Mesenchymal stem cell (in vitro differentiated cells and primary cell): ENCODE measurements around the gene ANGPTL2.

Experiments
- DNase-seq: peaks from one replicate; pipeline ENCODE4 v3.0.0-alpha.2; 2013
- H2AFZ ChIP-seq: one replicate; pipeline ENCODE4 v1.6.1; 2013; ENCODE audit warnings: low read depth, mild to moderate bottlenecking, control low read depth, inconsistent platforms, low read length, moderate library complexity
- H2AK5ac ChIP-seq: 2 replicates; pipeline ENCODE4 v1.6.1; 2013; ENCODE audit warnings: low read length, moderate library complexity, mild to moderate bottlenecking, inconsistent platforms; ENCODE audit not compliant: severe bottlenecking
- H2BK120ac ChIP-seq: one replicate; pipeline ENCODE4 v1.6.1; 2013; ENCODE audit warnings: low read depth, mild to moderate bottlenecking, inconsistent platforms, low read length, moderate library complexity
- H2BK12ac ChIP-seq, 2 experiments: one replicate each; pipeline ENCODE4 v1.6.1; 2013; ENCODE audit warnings: inconsistent platforms in 2 of 2, low read length in 2 of 2, mild to moderate bottlenecking in 2 of 2, moderate library complexity in 2 of 2, control low read depth in 1 of 2
- H2BK15ac ChIP-seq: one replicate; pipeline ENCODE4 v1.6.1; 2013; ENCODE audit warnings: mild to moderate bottlenecking, low read depth, inconsistent platforms; ENCODE audit not compliant: poor library complexity, severe bottlenecking
- H2BK5ac ChIP-seq: 2 replicates; pipeline ENCODE4 v1.6.1; 2013; ENCODE audit warnings: low read depth, mild to moderate bottlenecking, low read length, control low read depth, inconsistent platforms; ENCODE audit not compliant: poor library complexity, severe bottlenecking
- H3K14ac ChIP-seq, 2 experiments: one replicate each; pipeline ENCODE4 v1.6.1; 2013; ENCODE audit warnings: inconsistent platforms in 2 of 2, low read length in 2 of 2, control low read depth in 1 of 2, mild to moderate bottlenecking in 1 of 2, moderate library complexity in 1 of 2
- H3K18ac ChIP-seq, 2 experiments: one replicate each; pipeline ENCODE4 v1.6.1; 2013; ENCODE audit warnings: inconsistent platforms in 2 of 2, low read length in 2 of 2, control low read depth in 1 of 2, low read depth in 1 of 2, mild to moderate bottlenecking in 1 of 2
- H3K23ac ChIP-seq, 2 experiments: one replicate each; pipeline ENCODE4 v1.6.1; 2013; ENCODE audit warnings: inconsistent platforms in 2 of 2, low read length in 2 of 2, mild to moderate bottlenecking in 2 of 2, moderate library complexity in 2 of 2, control low read depth in 1 of 2
- H3K27ac ChIP-seq: 2 replicates; pipeline ENCODE4 v1.5.1; 2013; ENCODE audit warnings: mild to moderate bottlenecking, moderate library complexity, low read length, control low read depth, inconsistent platforms; ENCODE audit not compliant: poor library complexity, severe bottlenecking
- H3K27me3 ChIP-seq, 2 experiments: 2 replicates each; pipeline versions ENCODE4 v1.6.1 to v1.7.0; 2013; ENCODE audit warnings: low read length in 2 of 2, mild to moderate bottlenecking in 2 of 2, moderate library complexity in 2 of 2, control low read depth in 1 of 2, inconsistent platforms in 1 of 2; ENCODE audit not compliant: control insufficient read depth in 1 of 2, insufficient read depth in 1 of 2
- H3K36me3 ChIP-seq, 2 experiments: 2 replicates each; pipeline versions ENCODE4 v1.6.1 to v1.7.0; 2013; ENCODE audit warnings: low read length in 2 of 2, control low read depth in 1 of 2, inconsistent platforms in 1 of 2, low read depth in 1 of 2, mild to moderate bottlenecking in 1 of 2; ENCODE audit not compliant: insufficient read depth in 2 of 2, control insufficient read depth in 1 of 2
- H3K4ac ChIP-seq, 2 experiments: one replicate each; pipeline ENCODE4 v1.6.1; 2013; ENCODE audit warnings: inconsistent platforms in 2 of 2, low read length in 2 of 2, mild to moderate bottlenecking in 2 of 2, moderate library complexity in 2 of 2, control low read depth in 1 of 2, low read depth in 1 of 2
- H3K4me1 ChIP-seq: 2 replicates; pipeline ENCODE4 v1.6.1; 2013; ENCODE audit warnings: low read depth, low read length, control low read depth; ENCODE audit not compliant: control insufficient read depth, insufficient read depth
- H3K4me2 ChIP-seq: 2 replicates; pipeline ENCODE4 v1.6.1; 2013; ENCODE audit warnings: low read length, mild to moderate bottlenecking, inconsistent platforms; ENCODE audit not compliant: poor library complexity, severe bottlenecking
- H3K4me3 ChIP-seq, 2 experiments: 2 replicates each; pipeline versions ENCODE4 v1.5.1 to v1.7.0; 2013; ENCODE audit warnings: low read length in 2 of 2, mild to moderate bottlenecking in 2 of 2, control low read depth in 1 of 2, low read depth in 1 of 2; ENCODE audit not compliant: insufficient read depth in 1 of 2
- H3K79me1 ChIP-seq: replicated peaks from 2 replicates; pipeline ENCODE4 v1.6.1; 2013; ENCODE audit warnings: mild to moderate bottlenecking, control low read depth, low read length, inconsistent platforms; ENCODE audit not compliant: poor library complexity, severe bottlenecking
- H3K9ac ChIP-seq: 2 replicates; pipeline ENCODE4 v1.7.0; 2013; ENCODE audit warnings: mild to moderate bottlenecking, low read length, moderate library complexity
- H3K9me3 ChIP-seq: 2 replicates; pipeline ENCODE4 v1.7.0; 2013; ENCODE audit warnings: mild to moderate bottlenecking, low read length; ENCODE audit not compliant: control insufficient read depth
- H4K8ac ChIP-seq: one replicate; pipeline ENCODE4 v1.6.1; 2013; ENCODE audit warnings: inconsistent platforms, mild to moderate bottlenecking, low read length, moderate library complexity
- H4K91ac ChIP-seq: one replicate; pipeline ENCODE4 v1.6.1; 2013; ENCODE audit warnings: mild to moderate bottlenecking, low read length, inconsistent platforms
- WGBS: methylation state at CpG from one replicate; pipeline ENCODE4 v1.1.7; 2013; ENCODE audit warnings: mixed read lengths; 5-methylcytosine and 5-hydroxymethylcytosine counted together

Gene ANGPTL2

DNA sequence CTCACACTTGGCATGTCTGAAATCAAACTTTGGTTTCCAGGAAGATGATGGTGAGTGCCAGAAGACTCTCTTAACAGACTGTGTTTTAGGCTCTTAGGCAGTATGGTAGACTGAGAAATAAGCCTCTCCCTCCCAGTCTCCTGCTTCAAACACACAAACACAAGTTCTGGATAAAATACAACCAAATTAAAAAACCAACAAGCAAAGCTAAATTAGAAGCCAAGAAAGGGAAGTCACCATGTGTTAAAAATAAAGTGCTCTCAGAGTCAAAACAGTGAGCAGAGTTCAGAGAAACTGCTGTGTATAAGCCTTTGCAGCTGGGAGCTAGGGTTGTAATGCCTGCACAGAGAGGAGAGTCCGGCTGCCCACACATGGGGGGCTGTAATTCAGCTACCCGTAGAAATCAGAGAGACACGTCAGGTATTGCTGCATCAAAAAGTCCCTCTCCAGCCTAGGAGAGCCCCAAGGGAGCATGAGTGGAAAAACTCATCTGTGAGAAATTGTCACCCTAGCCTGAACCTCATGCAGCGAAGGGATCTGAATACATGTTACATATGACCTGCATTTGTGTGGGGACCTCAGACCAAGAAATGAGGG is 62.6 kb downstream of the ANGPTL2 start:
- no peaks in the 10 kb centered on the region for H3K79me1 ChIP-seq
- H2BK5ac ChIP-seq, result no peak overlapping the region
- H3K23ac ChIP-seq, result no peak overlapping the region
- no peak overlapping the region for H3K14ac ChIP-seq
- no peak overlapping the region for H2AK5ac ChIP-seq
- peak overlapping the region in 1 of 2 experiments; percentile 28 for H3K4me3 ChIP-seq
- DNase-seq, result no peak
- H2BK12ac ChIP-seq, result no peak overlapping the region
- no peaks in the 10 kb centered on the region for H3K4me1 ChIP-seq
- no peak overlapping the region for H2AFZ ChIP-seq
- H3K9me3 ChIP-seq, result no peaks in the 10 kb centered on the region
- H3K36me3 ChIP-seq, result no peaks in the 10 kb centered on the region
- H3K27ac ChIP-seq, result no peak overlapping the region
- H4K8ac ChIP-seq, result no peak overlapping the region
- H3K9ac ChIP-seq, result peak overlapping the region; percentile 4
- no peak overlapping the region for H3K4ac ChIP-seq
- H2BK15ac ChIP-seq, result no peak overlapping the region
- no peak overlapping the region for H4K91ac ChIP-seq
- 95% methylated on average over 4 of the region's 4 CpGs for WGBS
- H3K27me3 ChIP-seq, result no peaks in the 10 kb centered on the region
- H2BK120ac ChIP-seq, result no peak overlapping the region
- H3K18ac ChIP-seq, result no peak overlapping the region
- no peak overlapping the region for H3K4me2 ChIP-seq

DNA sequence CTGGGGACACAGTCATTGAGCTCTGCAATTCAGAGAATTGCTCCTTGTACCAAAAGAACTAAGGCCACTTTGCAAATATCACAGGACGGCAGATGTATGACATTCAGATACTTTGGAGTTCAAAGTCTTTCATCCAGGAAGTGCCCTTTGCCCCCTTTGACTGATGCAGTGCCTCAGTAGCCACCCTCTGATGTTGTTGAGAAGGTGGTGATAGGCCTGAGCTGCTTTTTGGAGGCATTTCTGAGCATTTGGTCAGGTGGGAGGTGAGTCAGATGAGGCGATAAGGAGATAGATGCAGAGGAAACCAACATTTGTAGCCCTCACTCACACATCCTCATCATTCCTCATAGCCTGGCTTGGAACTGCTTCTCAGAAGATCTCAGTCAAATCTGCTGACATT is 63.4 kb downstream of the ANGPTL2 start:
- Histone ChIP-seq H2BK5ac (no peak overlapping the region), H2AK5ac (no peak overlapping the region), H3K36me3 (no peaks in the 10 kb centered on the region), H3K4me2 (no peak overlapping the region), H3K23ac (no peak overlapping the region), H3K9ac (no peak overlapping the region), H3K4ac (no peak overlapping the region), H4K8ac (no peak overlapping the region), H3K4me3 (peak overlapping the region in 1 of 2 experiments; percentile 28), H3K27ac (no peak overlapping the region), H2AFZ (no peak overlapping the region), H3K9me3 (no peaks in the 10 kb centered on the region), H3K79me1 (no peaks in the 10 kb centered on the region), H3K14ac (no peak overlapping the region), H4K91ac (no peak overlapping the region), H2BK15ac (no peak overlapping the region), H3K27me3 (no peaks in the 10 kb centered on the region), H3K4me1 (no peaks in the 10 kb centered on the region), H3K18ac (no peak overlapping the region), H2BK120ac (no peak overlapping the region), H2BK12ac (peak overlapping the region in 1 of 2 experiments; percentile 37)
- no peak for DNase-seq
- WGBS, result 100% methylated on average over 2 of the region's 2 CpGs

DNA sequence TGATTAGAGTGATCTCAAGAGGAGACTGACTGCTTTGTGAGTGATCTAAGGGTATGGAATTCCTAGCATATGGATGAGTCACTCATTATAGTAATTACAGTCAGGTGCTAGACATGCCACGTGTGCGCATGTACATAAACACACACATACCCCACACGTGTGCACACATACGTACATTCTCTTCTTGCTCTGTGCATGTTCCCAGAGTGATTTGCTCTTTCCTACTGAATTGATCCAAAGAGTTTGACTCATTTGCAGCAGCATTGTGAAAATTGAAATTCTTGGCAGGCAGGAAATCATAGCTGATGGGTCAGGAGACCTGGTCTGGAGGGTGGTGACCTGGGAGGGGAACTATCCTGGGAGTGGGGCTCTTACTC is 63.8 kb downstream of the ANGPTL2 start:
- Histone ChIP-seq H3K9me3 (no peaks in the 10 kb centered on the region), H3K4me1 (no peaks in the 10 kb centered on the region), H3K23ac (no peak overlapping the region), H2BK15ac (no peak overlapping the region), H3K4ac (no peak overlapping the region), H3K9ac (peak overlapping the region; percentile 44), H3K36me3 (no peaks in the 10 kb centered on the region), H3K4me3 (peak overlapping the region in 1 of 2 experiments; percentile 28), H3K4me2 (no peak overlapping the region), H2AK5ac (no peak overlapping the region), H4K8ac (no peak overlapping the region), H2BK5ac (no peak overlapping the region), H3K79me1 (no peaks in the 10 kb centered on the region), H2AFZ (no peak overlapping the region), H3K14ac (no peak overlapping the region), H3K27me3 (peaks cover 0 to 4% of the 10 kb centered on the region in 2 experiments), H4K91ac (no peak overlapping the region), H2BK120ac (no peak overlapping the region), H3K18ac (no peak overlapping the region), H2BK12ac (no peak overlapping the region), H3K27ac (no peak overlapping the region)
- WGBS, result 80% methylated on average over 4 of the region's 4 CpGs
- no peak for DNase-seq

DNA sequence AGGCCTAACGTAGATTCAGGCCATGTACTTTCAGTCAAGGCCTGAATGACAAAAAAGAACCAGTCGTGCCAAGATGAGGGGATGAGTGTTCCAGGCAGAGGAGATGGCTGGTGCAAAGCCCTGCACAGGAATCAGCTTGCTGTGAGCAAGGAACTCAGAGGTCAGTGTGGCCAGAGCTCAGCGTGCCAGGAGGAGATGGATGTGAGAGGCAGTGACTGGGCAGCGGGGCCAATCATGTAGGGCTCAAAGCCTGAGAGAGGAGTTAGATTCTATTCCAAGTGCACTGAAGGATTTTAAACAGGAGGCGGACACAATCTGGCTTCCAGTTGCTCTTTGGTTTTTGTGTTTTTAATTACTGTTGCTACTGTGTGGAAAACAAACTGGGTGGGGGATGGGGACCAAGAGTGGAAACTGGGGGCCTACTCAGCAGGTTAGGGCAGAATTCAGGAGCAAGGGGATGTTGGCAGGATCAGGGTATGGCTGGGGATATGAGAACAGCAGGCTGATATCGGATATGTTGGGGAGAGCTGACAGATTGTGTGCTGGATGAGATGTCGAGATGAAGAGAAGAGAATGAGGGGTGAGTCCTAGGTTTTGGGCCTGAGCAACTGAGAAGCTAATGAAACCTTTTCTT is 64.3 kb downstream of the ANGPTL2 start:
- no peak overlapping the region for H2AK5ac ChIP-seq
- 95% methylated on average over 7 of the region's 7 CpGs for WGBS
- DNase-seq, result no peak
- no peak overlapping the region for H2BK120ac ChIP-seq
- H4K8ac ChIP-seq, result peak overlapping the region; percentile 52
- H2BK5ac ChIP-seq, result no peak overlapping the region
- no peak overlapping the region for H3K23ac ChIP-seq
- H2BK15ac ChIP-seq, result no peak overlapping the region
- no peaks in the 10 kb centered on the region for H3K79me1 ChIP-seq
- no peak overlapping the region for H3K27ac ChIP-seq
- H3K9me3 ChIP-seq, result no peaks in the 10 kb centered on the region
- peak overlapping the region; percentile 44 for H3K9ac ChIP-seq
- no peaks in the 10 kb centered on the region for H3K36me3 ChIP-seq
- no peak overlapping the region for H3K4ac ChIP-seq
- H2AFZ ChIP-seq, result no peak overlapping the region
- H3K18ac ChIP-seq, result no peak overlapping the region
- no peak overlapping the region for H3K14ac ChIP-seq
- no peak overlapping the region for H4K91ac ChIP-seq
- H3K4me2 ChIP-seq, result no peak overlapping the region
- no peaks in the 10 kb centered on the region for H3K4me1 ChIP-seq
- no peak overlapping the region for H3K4me3 ChIP-seq
- peak overlapping the region in 1 of 2 experiments; percentile 51 for H2BK12ac ChIP-seq
- H3K27me3 ChIP-seq, result peaks cover 0 to 4% of the 10 kb centered on the region in 2 experiments
